HG03103 (cell line): Measurements from ENCODE around the gene LRIF1.

Experiments
- ATAC-seq: cut with Tn5 transposase; IDR thresholded peaks from one replicate; pipeline ENCODE4 v1.9.1; 2021; ENCODE audit warnings: low read depth; ENCODE audit not compliant: unreplicated experiment

The LRIF1 gene

GRCh38 chr1:110898734-110899457 is 64.8 kb downstream of the LRIF1 start:
- ATAC-seq = no peak

DNA sequence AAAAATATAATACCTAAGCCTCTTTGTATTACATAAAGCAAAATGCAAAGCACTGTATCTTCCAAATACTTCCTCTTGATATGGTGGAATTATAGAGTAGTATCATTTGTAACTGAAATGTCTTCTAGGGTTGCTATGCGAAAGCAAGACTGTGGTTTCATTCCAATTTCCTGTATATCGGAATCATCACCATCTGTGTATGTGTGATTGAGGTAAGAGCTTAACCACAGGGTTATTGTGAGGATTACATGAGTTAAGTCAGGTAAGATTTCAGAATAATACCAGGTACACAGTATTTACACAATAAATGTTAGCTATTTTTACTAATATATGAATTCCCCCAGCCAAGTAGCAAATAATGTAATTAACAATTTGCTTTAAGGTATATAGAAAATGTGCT is 66.0 kb downstream of the LRIF1 start:
- ATAC-seq = no peak
